ENCODE results near the gene ARL15.

ARL15 gene

DNA sequence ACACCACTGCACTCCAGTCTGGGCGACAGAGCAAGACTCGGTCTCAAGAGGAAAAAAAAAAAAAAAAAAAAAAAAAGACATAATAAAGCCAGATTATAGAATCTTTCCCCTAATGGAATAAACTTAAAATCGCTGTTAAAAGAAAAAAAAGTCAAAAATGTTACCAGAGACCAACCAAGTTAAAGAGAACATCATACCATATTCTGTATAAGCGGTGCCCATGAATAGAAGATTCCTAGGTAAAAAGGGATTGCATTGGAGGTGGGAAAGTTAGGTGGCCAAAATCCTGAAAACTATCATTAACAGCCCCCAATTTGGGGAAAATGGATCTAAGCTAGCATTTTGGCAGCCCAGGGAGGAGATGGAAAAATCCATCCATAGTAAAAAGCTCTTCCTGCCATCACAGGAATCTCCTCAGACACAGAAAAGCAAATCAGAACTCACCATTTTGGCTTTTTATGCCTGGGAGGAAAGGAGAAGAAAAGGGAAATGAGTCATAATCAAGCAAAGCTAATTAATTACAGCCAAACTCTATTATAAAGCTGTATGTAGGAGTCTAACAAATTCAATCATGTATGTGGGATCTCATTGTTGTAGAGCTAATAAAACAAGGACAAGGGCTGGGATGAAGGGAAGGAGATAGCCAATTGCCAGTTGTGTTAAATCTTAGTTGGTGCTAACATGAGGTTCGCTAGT, 363.8 kb downstream of the ARL15 start:
- Histone ChIP-seq H3K27ac (no peak overlapping the region), H3K9me3 (no peaks in the 10 kb centered on the region), H3K4me3 (ENCODE audit: low read depth in 1 of 2, low read length in 1 of 2) (no peak overlapping the region), H3K4me1 (ENCODE audit: control insufficient read depth in 1 of 2, insufficient read depth in 1 of 2, low read depth in 1 of 2, low read length in 1 of 2) (no peaks in the 10 kb centered on the region), H3K27me3 (no peaks in the 10 kb centered on the region), H3K36me3 (no peaks in the 10 kb centered on the region)
- TF ChIP-seq, protein P1, sequence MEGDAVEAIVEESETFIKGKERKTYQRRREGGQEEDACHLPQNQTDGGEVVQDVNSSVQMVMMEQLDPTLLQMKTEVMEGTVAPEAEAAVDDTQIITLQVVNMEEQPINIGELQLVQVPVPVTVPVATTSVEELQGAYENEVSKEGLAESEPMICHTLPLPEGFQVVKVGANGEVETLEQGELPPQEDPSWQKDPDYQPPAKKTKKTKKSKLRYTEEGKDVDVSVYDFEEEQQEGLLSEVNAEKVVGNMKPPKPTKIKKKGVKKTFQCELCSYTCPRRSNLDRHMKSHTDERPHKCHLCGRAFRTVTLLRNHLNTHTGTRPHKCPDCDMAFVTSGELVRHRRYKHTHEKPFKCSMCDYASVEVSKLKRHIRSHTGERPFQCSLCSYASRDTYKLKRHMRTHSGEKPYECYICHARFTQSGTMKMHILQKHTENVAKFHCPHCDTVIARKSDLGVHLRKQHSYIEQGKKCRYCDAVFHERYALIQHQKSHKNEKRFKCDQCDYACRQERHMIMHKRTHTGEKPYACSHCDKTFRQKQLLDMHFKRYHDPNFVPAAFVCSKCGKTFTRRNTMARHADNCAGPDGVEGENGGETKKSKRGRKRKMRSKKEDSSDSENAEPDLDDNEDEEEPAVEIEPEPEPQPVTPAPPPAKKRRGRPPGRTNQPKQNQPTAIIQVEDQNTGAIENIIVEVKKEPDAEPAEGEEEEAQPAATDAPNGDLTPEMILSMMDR (IDR thresholded peaks at IDR 0.05) = no peak

GRCh38 chr5:53944981-53945380, 365.4 kb downstream of the ARL15 start:
- no peaks in the 10 kb centered on the region for H3K36me3 ChIP-seq
- H3K27ac ChIP-seq = no peak overlapping the region
- H3K4me1 ChIP-seq (ENCODE audit: control insufficient read depth in 1 of 2, insufficient read depth in 1 of 2, low read depth in 1 of 2, low read length in 1 of 2) = no peaks in the 10 kb centered on the region
- H3K9me3 ChIP-seq = no peaks in the 10 kb centered on the region
- TF ChIP-seq, protein P1 (IDR thresholded peaks at IDR 0.05) = no peak
- H3K4me3 ChIP-seq (ENCODE audit: low read depth in 1 of 2, low read length in 1 of 2) = no peak overlapping the region
- no peaks in the 10 kb centered on the region for H3K27me3 ChIP-seq

DNA sequence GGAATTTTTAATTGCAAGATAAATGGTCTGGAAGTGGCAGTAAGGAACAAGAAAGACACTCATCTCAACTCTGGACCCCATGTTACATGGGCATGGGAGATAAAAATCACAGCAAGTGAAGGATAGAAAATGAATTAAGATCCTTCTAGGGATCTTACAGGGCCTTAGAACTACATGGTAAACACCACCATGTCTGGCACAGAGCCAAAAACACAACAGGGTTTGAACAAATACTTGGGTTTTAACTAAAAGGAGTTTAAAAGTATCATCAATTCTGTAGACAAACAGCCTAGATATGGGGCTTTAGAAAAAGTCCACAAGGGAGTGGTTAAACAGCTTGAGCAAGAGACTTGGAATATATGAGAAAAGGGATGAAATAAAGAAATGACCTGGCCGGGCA, 366.4 kb downstream of the ARL15 start:
- Histone ChIP-seq H3K4me1 (ENCODE audit: control insufficient read depth in 1 of 2, insufficient read depth in 1 of 2, low read depth in 1 of 2, low read length in 1 of 2) (no peaks in the 10 kb centered on the region), H3K27me3 (no peaks in the 10 kb centered on the region), H3K36me3 (no peaks in the 10 kb centered on the region), H3K4me3 (ENCODE audit: low read depth in 1 of 2, low read length in 1 of 2) (no peak overlapping the region), H3K27ac (no peak overlapping the region), H3K9me3 (no peaks in the 10 kb centered on the region)
- TF ChIP-seq, protein P1 (IDR thresholded peaks at IDR 0.05) = no peak

DNA sequence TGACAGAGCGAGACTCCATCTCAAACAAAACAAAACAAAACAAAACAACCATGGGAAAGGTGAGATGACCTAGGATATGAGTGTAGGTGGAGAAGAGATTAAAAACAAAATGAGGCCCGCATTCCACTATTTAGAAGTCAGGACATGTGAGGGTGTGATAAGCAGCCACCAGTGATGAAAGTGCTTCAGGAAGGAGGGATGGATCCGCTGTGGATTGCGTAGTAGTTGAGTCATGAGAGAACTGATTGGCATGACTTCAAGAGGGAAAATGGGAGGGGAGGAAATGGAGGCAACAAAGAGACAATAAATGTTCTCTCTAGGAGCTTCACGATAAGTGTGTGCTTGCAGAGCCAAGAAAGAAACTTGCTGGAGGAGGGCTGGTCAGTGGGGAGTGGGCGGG, 367.6 kb downstream of the ARL15 start:
- no peaks in the 10 kb centered on the region for H3K4me1 ChIP-seq (ENCODE audit: control insufficient read depth in 1 of 2, insufficient read depth in 1 of 2, low read depth in 1 of 2, low read length in 1 of 2)
- H3K36me3 ChIP-seq = no peaks in the 10 kb centered on the region
- no peak overlapping the region for H3K4me3 ChIP-seq (ENCODE audit: low read depth in 1 of 2, low read length in 1 of 2)
- no peaks in the 10 kb centered on the region for H3K9me3 ChIP-seq
- no peak overlapping the region for H3K27ac ChIP-seq
- TF ChIP-seq, protein P1 (IDR thresholded peaks at IDR 0.05) = no peak
- H3K27me3 ChIP-seq = no peaks in the 10 kb centered on the region

- no peak overlapping the region for H3K27ac ChIP-seq
- no peaks in the 10 kb centered on the region for H3K9me3 ChIP-seq
- TF ChIP-seq, protein P1 (IDR thresholded peaks at IDR 0.05) = no peak
- H3K36me3 ChIP-seq = no peaks in the 10 kb centered on the region
- H3K27me3 ChIP-seq = no peaks in the 10 kb centered on the region
- H3K4me3 ChIP-seq (ENCODE audit: low read depth in 1 of 2, low read length in 1 of 2) = no peak overlapping the region
- H3K4me1 ChIP-seq (ENCODE audit: control insufficient read depth in 1 of 2, insufficient read depth in 1 of 2, low read depth in 1 of 2, low read length in 1 of 2) = no peaks in the 10 kb centered on the region
Measured at GRCh38 chr5:53940921-53941320, 369.5 kb downstream of the ARL15 start.

Measured in neutrophil (primary cell).